Muscle of leg (tissue), 11 donors: ENCODE results near the gene SEMA6A. TPM values are rescaled to one million over a fixed set of nuclear protein-coding genes. Genes with fewer than 3 reads are reported as not detected.

Experiments
- DNase-seq: peaks from one replicate; pipeline ENCODE4 v3.0.0; 2013
- H3K27ac ChIP-seq: one replicate; pipeline ENCODE4 v1.5.1; 2013; ENCODE audit warnings: mild to moderate bottlenecking, low read length, control low read depth
- H3K27me3 ChIP-seq: one replicate; pipeline ENCODE4 v1.6.1; 2013; ENCODE audit warnings: low read length; ENCODE audit not compliant: control insufficient read depth, insufficient read depth
- H3K36me3 ChIP-seq: one replicate; pipeline ENCODE4 v1.6.1; 2013; ENCODE audit warnings: low read length; ENCODE audit not compliant: control insufficient read depth, insufficient read depth
- H3K4me1 ChIP-seq: one replicate; pipeline ENCODE4 v1.6.1; 2013; ENCODE audit warnings: low read length; ENCODE audit not compliant: control insufficient read depth, insufficient read depth
- H3K4me3 ChIP-seq: one replicate; pipeline ENCODE4 v1.5.1; 2013; ENCODE audit warnings: low read length, control low read depth
- H3K9me3 ChIP-seq: replicated peaks from 2 replicates; pipeline ENCODE4 v1.6.1; 2013; ENCODE audit warnings: low read depth, low read length; ENCODE audit not compliant: control insufficient read depth
- WGBS: methylation state at CpG from one replicate; pipeline ENCODE4 v1.1.5; 2013; ENCODE audit warnings: missing lambda C conversion rate; ENCODE audit not compliant: insufficient coverage; 5-methylcytosine and 5-hydroxymethylcytosine counted together
- polyA plus RNA-seq, 8 donors: library from polyadenylated mRNA; unstranded; fragments of 120-200 nt; gene quantifications; one replicate each; pipeline versions ENCODE4 v1.2.1 to v1.2.3, GENCODE V29; 2013; ENCODE audit warnings: inconsistent platforms in 1 of 8, low replicate concordance in 1 of 8; ENCODE audit not compliant: insufficient read length in 8 of 8, insufficient read depth in 1 of 8
- total RNA-seq: library from RNA; stranded (reverse); fragments of 120-200 nt; gene quantifications from one replicate; pipeline ENCODE4 v1.2.4, GENCODE V29; 2013

SEMA6A gene
- total and polyA plus RNA-seq, 9 donors: 32.7 to 58.2 (median 43.9) TPM

DNA sequence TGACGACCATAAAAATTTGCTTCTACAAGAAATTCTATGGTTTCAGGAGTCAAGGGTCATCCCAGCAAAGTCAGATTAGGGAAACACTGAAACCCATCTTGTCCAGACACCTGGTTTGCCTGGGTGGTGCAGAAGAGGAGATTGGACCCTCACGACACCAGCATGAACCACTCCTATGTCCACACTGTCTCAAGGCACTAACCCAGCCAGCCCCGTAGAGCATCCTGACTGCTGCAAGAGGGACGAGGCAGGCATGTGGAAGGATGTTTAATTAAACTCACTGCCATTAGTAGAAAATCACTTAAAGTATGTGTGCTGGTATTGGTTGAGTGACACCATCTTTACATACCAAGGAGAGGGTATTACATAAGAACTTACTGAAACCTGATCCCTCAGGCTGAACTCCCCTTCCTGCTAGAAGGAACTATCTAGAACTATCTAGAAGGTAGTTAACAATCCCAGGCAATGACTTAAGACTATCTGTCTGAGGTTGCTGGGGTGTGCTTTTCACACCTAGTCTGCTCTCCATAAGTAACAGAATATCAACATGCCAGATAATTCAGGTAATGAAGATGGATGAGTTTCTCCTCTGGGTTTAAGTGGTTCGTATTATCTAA lies 93.6 kb downstream of the SEMA6A start:
- no peak for DNase-seq
- no peak overlapping the region for H3K4me3 ChIP-seq
- H3K27me3 ChIP-seq: no peaks in the 10 kb centered on the region
- no CpG with 5 or more reads among the region's 5 CpGs for WGBS
- peaks cover 12% of the 10 kb centered on the region for H3K9me3 ChIP-seq
- no peaks in the 10 kb centered on the region for H3K4me1 ChIP-seq
- H3K36me3 ChIP-seq: peaks cover 68% of the 10 kb centered on the region
- no peak overlapping the region for H3K27ac ChIP-seq

DNA sequence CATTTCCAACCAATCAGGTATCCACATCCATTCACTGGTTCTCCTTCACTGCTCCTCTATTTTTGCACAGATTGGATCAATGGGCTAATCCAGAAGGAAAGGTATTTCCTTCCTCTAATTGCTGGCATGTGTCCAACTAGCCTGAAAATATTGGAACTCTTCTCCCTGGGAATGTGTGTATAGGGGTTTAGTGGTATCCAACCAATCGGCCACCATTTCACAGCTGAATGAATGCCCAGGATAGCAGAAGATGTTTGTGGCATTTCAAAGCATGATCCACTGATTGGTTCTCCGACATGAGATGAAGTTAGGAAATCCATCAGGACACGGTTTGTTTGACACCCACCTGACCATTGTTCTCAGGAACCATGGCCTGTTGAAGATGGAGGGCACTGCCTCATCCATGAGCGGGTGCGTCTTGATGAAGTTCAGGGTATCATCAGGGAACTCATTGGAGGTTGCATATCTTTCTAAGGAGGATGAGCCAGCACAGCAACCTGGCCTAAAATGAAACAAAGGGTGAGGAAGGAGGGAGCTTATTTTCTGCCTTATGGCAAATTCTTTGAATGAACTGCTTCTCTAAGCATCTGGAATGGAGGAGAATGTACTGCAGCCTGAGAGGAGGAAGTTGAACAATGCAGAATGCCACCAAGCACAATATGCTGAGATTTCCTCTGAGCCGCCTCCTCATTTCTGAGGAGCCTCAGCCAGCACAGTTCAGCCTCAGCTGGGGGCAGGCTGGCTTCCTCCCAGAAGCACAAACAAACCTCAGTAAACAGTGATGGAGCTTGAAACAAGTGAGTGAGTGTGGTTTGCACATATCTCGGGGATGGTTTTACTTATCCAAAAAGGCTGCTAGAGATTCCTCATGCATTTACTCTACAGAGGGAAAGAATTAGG lies 94.6 kb downstream of the SEMA6A start:
- Histone ChIP-seq H3K9me3 (peaks cover 12% of the 10 kb centered on the region), H3K27ac (no peak overlapping the region), H3K36me3 (peaks cover 71% of the 10 kb centered on the region), H3K4me1 (no peaks in the 10 kb centered on the region), H3K27me3 (no peaks in the 10 kb centered on the region), H3K4me3 (no peak overlapping the region)
- 78% methylated on average over 5 of the region's 7 CpGs for WGBS
- DNase-seq: peak; percentile 53

DNA sequence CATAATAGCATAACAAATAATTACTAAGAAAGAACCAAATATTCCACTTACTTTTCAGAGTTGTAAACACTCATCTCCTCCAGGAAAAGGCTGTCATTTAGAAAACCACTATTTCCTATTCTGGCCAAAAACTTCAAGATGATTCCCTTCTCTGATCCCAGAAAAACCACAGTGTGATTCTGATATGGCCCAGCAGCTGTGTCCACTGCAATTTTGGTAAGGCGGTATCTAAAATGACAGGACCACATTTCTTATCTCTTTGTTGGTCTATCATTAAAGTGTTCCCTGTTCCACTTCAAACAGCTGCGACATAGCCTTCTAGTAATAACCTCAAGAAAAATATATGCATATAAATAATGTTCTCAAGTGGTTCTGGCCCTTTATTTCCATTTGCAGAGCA lies 96.1 kb downstream of the SEMA6A start:
- H3K27me3 ChIP-seq: no peaks in the 10 kb centered on the region
- no peak overlapping the region for H3K27ac ChIP-seq
- 83% methylated on average over 1 of the region's 2 CpGs for WGBS
- H3K9me3 ChIP-seq: peaks cover 12% of the 10 kb centered on the region
- no peak overlapping the region for H3K4me3 ChIP-seq
- no peak for DNase-seq
- peaks cover 71% of the 10 kb centered on the region for H3K36me3 ChIP-seq
- H3K4me1 ChIP-seq: no peaks in the 10 kb centered on the region

DNA sequence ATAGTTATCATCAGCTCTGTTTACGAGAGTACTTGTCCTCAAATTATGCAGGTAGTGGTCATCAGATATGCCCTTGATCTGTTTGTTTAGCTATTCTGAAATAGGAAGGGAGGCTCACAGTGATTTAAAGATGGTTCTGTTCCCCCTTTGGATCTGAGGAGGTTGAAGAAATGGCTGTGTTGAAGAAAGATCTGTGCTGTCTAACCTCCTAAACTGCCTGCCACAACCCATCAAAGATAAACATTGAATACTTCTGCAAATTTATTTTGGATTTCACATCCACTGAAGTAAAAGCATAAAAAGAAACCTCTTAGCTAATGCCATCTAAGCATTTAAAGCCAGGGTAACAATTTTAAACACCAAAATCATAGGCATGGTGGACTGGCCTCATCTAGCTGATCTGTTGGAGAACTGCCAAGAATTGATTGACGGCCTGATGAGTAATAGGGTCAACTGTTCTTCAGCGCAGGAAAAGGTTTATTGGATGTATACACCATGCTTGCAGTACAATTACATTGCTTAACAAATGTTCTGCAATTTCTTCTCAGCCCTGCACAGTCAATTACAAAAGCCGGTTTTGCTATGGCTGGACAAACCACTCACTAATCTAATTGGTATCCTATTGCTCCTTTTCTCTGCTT lies 97.6 kb downstream of the SEMA6A start:
- Histone ChIP-seq H3K4me3 (no peak overlapping the region), H3K4me1 (no peaks in the 10 kb centered on the region), H3K9me3 (peaks cover 12% of the 10 kb centered on the region), H3K27me3 (no peaks in the 10 kb centered on the region), H3K36me3 (peaks cover 72% of the 10 kb centered on the region), H3K27ac (no peak overlapping the region)
- 100% methylated on average over 2 of the region's 4 CpGs for WGBS
- DNase-seq: no peak

DNA sequence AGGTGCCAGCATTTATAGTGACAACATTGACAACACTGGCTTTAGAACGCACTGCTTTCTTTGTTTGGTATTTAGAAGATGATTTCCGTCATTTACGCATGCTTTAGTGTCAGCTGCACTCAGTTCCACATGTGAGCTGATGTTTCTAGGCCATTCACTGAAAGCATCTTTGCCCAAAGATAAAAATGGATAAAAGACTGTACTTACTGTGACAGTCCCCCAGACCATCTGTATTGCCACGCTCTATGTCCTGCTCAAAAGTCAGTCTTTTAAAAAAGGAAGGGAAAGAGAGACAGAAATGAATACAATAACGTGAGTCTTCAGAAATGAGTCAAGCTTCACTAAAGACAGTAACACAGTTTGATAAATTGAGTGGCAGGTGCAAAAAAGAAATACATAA lies 99.3 kb downstream of the SEMA6A start:
- Histone ChIP-seq H3K4me3 (no peak overlapping the region), H3K27me3 (no peaks in the 10 kb centered on the region), H3K36me3 (peaks cover 58% of the 10 kb centered on the region), H3K27ac (no peak overlapping the region), H3K9me3 (peaks cover 12% of the 10 kb centered on the region), H3K4me1 (no peaks in the 10 kb centered on the region)
- 96% methylated on average over 3 of the region's 5 CpGs for WGBS
- no peak for DNase-seq

DNA sequence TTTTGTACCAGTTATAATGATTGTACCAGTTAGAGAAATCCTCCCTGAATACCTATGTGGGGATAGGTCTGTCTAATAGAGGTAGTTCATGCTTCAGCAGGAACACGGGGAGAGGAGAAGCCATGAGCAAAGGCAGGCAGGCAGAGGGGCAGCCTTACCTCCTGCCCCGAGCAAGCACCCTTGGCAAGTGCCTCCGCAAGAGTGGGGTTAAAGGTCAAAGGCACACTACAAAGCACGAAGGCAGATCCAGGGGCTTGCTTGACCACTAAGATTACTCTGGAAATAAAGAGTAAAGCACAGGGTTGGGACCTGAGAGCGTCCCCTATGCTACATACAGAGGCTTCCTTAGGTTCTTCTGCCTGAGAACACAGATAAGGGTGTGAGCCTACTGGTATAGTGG lies 100.9 kb downstream of the SEMA6A start:
- WGBS: 65% methylated on average over 4 of the region's 5 CpGs
- Histone ChIP-seq H3K27me3 (no peaks in the 10 kb centered on the region), H3K27ac (no peak overlapping the region), H3K4me3 (no peak overlapping the region), H3K36me3 (peaks cover 47% of the 10 kb centered on the region), H3K4me1 (no peaks in the 10 kb centered on the region), H3K9me3 (peaks cover 12% of the 10 kb centered on the region)
- no peak for DNase-seq

DNA sequence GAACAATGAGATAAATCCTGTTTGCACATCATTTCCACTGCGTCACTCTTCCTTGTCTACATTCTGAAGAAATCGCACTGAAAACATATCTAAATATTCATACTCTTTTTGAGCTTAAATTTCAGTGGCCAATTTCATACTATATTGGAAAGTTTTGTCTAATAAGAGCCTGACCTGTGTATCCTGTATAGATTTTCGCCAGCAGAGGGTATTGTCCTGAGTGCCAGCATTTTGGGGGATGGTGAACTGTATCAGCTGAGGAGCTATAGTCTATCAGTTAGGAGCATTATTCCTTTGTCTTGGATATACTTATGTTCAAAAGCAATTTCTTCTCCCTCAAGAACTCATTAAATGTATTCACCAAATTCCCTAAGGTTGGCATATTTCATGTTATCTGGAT lies 102.3 kb downstream of the SEMA6A start:
- WGBS: no CpG with 5 or more reads among the region's 3 CpGs
- Histone ChIP-seq H3K4me3 (no peak overlapping the region), H3K27ac (no peak overlapping the region), H3K9me3 (peaks cover 7% of the 10 kb centered on the region), H3K4me1 (no peaks in the 10 kb centered on the region), H3K27me3 (no peaks in the 10 kb centered on the region), H3K36me3 (peaks cover 48% of the 10 kb centered on the region)
- DNase-seq: no peak

DNA sequence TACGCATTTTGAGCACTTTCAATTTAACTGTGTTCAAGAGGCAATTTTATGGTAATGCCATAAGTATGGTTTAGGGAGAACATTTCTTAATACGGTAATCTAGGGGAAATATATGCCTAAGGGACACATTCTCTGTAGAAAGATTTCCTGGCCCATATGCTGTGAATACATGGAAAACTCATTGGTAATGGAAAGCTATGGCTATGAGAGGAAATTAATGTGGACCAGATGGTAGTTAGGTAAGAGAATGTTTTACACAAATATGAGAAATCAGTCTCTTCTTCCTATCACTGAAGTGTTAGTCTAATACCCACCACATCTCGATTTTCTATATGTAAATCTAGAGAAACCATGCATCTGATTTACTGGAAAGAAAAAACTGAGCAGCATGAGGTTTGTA lies 105.0 kb downstream of the SEMA6A start:
- H3K36me3 ChIP-seq: peaks cover 48% of the 10 kb centered on the region
- no peaks in the 10 kb centered on the region for H3K4me1 ChIP-seq
- no CpG with 5 or more reads among the region's 3 CpGs for WGBS
- no peaks in the 10 kb centered on the region for H3K27me3 ChIP-seq
- no peak overlapping the region for H3K27ac ChIP-seq
- peak; percentile 79 for DNase-seq
- no peaks in the 10 kb centered on the region for H3K9me3 ChIP-seq
- no peak overlapping the region for H3K4me3 ChIP-seq

DNA sequence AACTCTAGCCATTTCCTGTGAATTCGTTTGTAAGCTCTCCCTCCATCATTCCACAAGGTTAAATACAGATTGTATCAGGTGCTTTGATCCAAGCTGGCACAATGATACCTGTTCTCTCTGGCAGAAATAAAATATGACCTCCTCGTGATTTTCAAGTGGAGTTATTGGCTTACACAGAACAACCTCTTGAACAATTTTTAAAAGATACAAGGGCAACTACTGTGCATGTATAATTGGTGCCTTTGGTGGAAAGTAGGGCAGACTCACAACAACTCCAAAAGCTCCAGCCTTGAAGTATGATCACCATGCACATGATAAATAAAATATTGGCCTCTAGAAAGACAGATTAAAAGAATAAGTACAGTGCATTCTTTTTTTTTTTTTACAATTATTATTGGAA lies 106.0 kb downstream of the SEMA6A start:
- no CpG with 5 or more reads among the region's 2 CpGs for WGBS
- no peak overlapping the region for H3K27ac ChIP-seq
- H3K4me1 ChIP-seq: no peaks in the 10 kb centered on the region
- DNase-seq: no peak
- H3K9me3 ChIP-seq: no peaks in the 10 kb centered on the region
- no peaks in the 10 kb centered on the region for H3K27me3 ChIP-seq
- H3K4me3 ChIP-seq: no peak overlapping the region
- peaks cover 49% of the 10 kb centered on the region for H3K36me3 ChIP-seq

DNA sequence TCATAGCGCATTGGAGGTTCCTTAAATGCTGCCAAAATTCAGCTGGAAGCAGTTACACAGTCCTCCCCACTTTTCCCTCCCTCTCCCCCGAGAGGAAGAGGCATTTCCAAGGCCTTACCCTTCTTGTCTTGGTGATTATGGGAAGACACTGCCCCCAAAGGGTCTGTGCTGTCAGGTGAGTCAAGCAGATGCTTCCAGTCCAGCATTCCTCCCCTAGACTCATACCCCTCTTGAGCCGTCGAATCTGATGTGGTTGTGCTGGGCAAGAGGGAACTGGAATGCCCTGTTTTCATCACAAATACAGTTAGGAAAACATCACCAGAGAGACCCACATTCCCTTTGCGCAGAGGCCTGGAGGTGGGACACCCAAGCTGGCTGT lies 107.2 kb downstream of the SEMA6A start:
- peaks cover 42% of the 10 kb centered on the region for H3K36me3 ChIP-seq
- WGBS: no CpG with 5 or more reads among the region's 5 CpGs
- no peak overlapping the region for H3K27ac ChIP-seq
- no peaks in the 10 kb centered on the region for H3K27me3 ChIP-seq
- H3K9me3 ChIP-seq: no peaks in the 10 kb centered on the region
- DNase-seq: no peak
- H3K4me1 ChIP-seq: no peaks in the 10 kb centered on the region
- H3K4me3 ChIP-seq: no peak overlapping the region
